Measurements from ENCODE around the gene NFATC2.

NFATC2 gene

GRCh38 chr20:51369503-51369902, 173.0 kb downstream of the NFATC2 start:
- DNase-seq = no peak

GRCh38 chr20:51368461-51369211, 173.9 kb downstream of the NFATC2 start:
- no peak for DNase-seq

- no peak for DNase-seq
Observed at GRCh38 chr20:51366155-51366886, 176.2 kb downstream of the NFATC2 start.

- no peak for DNase-seq
Observed at GRCh38 chr20:51365670-51366069, 176.8 kb downstream of the NFATC2 start.

GRCh38 chr20:51363813-51364212, 178.7 kb downstream of the NFATC2 start:
- DNase-seq = no peak

GRCh38 chr20:51363378-51363777, 179.1 kb downstream of the NFATC2 start:
- no peak for DNase-seq

- no peak for DNase-seq
Observed at GRCh38 chr20:51362254-51362653, 180.3 kb downstream of the NFATC2 start.

- no peak for DNase-seq
Observed at GRCh38 chr20:51361258-51361657, 181.3 kb downstream of the NFATC2 start.

GRCh38 chr20:51360451-51361201, 181.9 kb downstream of the NFATC2 start:
- no peak for DNase-seq

GRCh38 chr20:51359947-51360346, 182.6 kb downstream of the NFATC2 start:
- no peak for DNase-seq

GRCh38 chr20:51359401-51359800, 183.1 kb downstream of the NFATC2 start:
- DNase-seq = no peak

GRCh38 chr20:51358032-51358724, 184.3 kb downstream of the NFATC2 start:
- DNase-seq = no peak

- no peak for DNase-seq
Observed at GRCh38 chr20:51357543-51357942, 185.0 kb downstream of the NFATC2 start.

GRCh38 chr20:51356871-51357270, 185.6 kb downstream of the NFATC2 start:
- DNase-seq = no peak

- no peak for DNase-seq
Observed at GRCh38 chr20:51354769-51355319, 187.7 kb downstream of the NFATC2 start.

- no peak for DNase-seq
Observed at GRCh38 chr20:51354191-51354768, 188.2 kb downstream of the NFATC2 start.

- no peak for DNase-seq
Observed at GRCh38 chr20:51353491-51353890, 189.0 kb downstream of the NFATC2 start.

- DNase-seq = no peak
Observed at GRCh38 chr20:51352791-51353190, 189.7 kb downstream of the NFATC2 start.

- DNase-seq = no peak
Observed at GRCh38 chr20:51350941-51351631, 191.4 kb downstream of the NFATC2 start.

- no peak for DNase-seq
Observed at GRCh38 chr20:51348876-51349275, 193.6 kb downstream of the NFATC2 start.

- DNase-seq = no peak
Observed at GRCh38 chr20:51347831-51348230, 194.7 kb downstream of the NFATC2 start.
